ENCODE results near the gene RGS3.

The RGS3 gene

DNA sequence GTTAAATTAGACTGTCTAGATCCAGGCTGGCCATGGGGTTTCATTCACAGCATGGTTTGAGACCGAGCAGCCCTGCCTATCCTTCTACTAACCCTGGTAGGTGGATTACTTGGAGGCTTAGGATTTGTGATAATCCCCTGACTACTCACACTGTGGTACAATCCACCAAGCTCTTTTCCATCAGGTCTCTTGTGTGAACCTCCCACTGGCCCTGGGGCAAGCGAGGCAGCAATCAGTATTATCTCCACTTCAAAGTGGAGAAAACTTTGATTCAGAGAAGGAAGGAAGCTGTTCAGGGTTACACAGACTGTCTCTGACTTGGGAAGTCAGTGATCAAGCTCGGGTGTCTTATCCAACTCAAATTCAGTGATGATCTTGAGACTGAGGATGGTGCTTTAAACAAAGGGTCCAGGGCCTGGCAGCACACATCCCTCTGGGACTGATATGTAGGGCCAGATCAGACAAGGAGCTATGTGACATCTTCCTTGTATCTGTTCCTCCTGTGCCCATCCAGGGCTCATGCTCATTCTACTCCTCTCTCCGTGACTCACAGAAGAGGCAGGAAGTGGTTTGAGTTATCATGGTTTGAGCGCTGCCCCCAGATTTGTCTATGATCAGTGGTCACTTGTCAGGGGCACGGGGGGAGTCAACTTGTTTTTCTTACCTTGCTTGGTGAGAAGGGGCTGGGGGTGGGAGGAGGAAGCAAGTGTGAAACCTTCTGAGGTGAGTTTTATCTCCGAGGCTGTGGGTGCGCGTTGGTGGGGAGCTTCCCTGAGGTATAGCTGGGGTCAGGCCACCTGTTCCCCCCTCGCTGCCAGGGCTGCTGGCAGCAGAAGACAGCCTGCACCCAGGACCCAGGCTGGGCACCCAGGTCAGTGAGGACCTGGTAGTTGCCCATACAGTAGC, 48.6 kb downstream of the RGS3 start:
- no peak for DNase-seq (ENCODE audit: low spot score)

DNA sequence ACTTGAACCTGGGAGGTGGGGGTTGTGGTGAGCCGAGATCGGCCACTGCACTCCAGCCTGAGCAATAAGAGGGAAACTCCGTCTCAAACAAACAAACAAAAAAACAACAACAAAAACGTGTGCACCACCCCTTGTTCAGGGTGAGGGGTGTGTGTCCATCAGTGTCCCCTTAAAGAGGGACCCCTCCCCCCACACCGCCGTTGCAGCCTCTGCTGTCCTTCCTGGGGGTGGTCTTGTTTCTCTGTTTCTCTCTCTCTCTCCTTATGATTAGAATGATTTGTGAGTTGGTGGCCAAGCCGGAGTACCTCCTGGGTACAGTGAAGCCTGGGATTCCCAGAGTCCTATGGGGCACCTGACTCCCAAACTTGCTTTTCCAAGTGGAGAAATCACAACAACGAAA, 49.6 kb downstream of the RGS3 start:
- no peak for DNase-seq (ENCODE audit: low spot score)

DNA sequence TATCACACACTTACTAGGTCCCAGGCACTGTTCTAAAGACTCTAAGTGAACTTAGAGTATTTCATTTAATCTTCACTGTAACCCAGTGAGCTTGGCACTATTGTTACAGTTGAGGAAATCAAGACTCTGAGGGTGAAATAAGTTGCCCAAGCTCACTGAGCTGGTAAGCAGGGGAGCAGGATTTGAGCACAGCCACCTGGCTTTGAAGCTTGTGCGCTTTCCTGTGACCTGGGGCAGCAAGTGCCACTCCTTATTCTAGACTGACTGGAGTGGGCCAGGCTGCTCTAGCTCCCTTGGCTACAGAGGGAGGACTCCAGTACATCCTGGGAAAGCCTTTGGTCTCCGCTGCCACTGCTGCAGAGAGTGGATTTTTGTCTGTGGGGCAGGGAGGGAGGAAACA, 50.0 kb downstream of the RGS3 start:
- no peak for DNase-seq (ENCODE audit: low spot score)

DNA sequence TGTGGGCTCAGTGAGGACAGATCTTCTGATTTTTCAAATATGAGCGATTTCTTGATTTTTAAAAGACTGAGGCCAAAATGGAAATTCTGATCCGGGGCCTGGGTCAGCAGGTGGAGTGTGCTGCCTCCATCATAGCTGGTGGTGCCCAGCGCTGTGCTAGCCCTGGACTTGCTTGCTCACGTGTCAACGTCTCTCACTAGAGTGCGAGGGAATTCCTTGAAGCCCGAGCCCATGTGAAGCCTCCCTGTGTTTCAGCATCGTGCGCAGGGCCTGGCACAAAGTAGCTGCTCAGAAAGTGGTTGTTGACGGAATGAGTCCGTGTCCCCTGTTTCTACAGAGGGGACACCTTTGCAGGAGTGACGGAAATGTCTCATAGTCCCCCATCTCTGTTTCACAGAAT, 50.5 kb downstream of the RGS3 start:
- no peak for DNase-seq (ENCODE audit: low spot score)

- no peak for DNase-seq (ENCODE audit: low spot score)
These were observed 51.2 kb downstream of the RGS3 start for GRCh38 chr9:113514748-113515147.

DNA sequence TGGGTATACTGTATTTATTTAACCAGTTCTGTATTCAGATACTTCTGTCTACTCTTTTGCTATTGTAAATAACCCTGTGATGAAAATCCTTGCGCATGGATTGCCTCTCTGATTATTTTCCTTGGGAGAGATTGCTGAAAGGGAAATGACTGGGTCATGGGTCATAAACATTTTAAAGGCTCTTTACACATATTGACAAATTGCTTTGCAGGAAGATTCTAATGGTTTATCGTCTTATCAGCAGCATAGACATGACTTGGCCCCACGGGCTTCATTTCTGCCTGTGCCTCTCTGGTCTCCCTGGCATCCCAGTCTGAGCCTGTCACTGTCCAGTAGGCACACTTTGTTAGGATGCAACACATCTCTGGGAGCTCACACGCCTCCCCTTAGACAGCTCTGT, 52.3 kb downstream of the RGS3 start:
- DNase-seq (ENCODE audit: low spot score) = no peak

- DNase-seq (ENCODE audit: low spot score) = no peak
These were observed 53.5 kb downstream of the RGS3 start for GRCh38 chr9:113516840-113517577.

GRCh38 chr9:113519426-113520108, 56.0 kb downstream of the RGS3 start:
- DNase-seq (ENCODE audit: low spot score) = no peak

DNA sequence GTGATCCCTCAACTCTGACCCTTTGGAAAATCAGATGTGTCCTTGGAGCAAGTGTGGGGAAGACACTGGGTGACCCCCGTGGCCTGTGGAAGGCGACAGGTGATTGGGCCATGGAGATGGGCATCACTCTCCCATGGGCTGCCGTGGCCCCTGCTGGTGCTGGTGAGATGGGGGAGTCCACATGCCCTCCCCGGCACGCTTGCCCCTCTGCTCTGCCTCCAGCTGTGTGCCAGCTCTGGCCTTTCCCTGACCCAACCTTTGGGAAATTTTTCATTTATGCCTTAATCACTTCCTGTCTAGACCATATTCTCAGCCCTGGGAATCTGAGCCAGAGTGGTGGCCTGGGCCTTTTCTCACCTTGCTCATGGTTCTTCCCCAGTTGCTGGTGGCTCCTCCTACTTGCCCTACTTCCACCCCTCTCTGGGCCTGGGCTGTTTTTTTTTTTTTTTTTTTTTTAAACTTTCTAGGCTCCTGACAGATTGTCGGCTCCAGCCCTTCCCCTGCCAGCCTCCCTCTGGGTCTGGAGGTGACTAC, 56.6 kb downstream of the RGS3 start:
- no peak for DNase-seq (ENCODE audit: low spot score)

DNA sequence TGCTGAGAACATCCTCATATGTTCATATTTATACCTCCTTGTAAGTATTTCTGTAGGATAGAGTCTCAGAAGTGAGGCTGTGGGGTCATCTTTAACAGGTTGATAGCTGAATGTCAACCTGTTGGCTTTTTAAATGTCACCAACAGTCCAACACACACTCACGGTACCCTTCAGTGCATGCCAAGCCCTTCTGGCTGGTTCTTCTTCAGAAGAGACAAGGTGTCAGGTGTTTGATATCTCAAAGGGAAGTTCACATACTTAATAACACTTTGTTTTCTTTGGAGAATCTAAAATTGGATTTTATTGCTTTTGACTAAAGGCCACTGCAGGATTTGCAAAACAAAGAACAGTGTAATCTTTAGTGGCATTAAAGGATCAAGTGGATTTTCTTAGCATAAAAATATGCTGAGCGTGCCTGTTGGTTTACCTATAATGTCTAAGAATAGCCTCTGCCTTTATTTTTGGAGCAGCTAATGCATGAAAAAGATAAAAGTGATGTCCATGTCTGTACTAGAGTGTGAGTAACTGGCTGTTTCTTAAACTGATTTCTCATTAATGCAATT, 58.2 kb downstream of the RGS3 start:
- no peak for DNase-seq (ENCODE audit: low spot score)

GRCh38 chr9:113522419-113522818, 58.9 kb downstream of the RGS3 start:
- DNase-seq (ENCODE audit: low spot score) = no peak

GRCh38 chr9:113522858-113523257, 59.3 kb downstream of the RGS3 start:
- no peak for DNase-seq (ENCODE audit: low spot score)

DNA sequence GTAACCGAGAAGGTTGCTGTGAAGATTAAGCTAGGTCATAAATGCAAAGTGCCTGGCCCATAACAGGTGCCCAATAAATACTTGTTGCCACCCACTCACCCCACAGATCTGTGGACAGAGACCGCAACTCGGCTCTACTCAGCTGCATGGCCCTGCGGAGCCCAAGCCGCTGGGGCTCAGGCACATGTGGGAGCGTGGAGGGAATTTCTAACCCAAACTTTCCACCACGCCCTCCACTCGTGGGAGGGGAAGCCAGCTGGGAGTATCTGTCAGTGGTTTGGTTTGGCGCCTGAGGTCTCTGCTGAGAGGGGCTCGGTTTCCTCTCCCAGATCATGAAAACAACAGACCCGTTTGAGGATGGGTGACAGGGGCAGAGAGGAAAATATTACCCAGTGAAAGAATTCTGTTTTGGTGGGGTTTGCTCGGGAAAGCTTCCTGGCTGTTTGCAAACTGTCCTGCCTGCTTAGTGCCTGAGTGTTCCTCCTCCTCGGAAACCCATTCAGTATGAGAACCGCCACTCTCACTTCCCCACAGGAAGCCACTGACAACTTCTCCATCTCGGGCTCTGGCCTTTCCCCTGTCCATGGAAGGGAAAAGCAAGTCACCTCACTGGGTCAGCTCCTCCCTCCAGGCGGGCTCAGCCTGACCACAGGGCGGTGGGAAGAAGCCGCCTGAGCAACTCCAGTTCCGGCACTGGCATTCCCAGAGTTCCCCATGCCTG, 60.1 kb downstream of the RGS3 start:
- no peak for DNase-seq (ENCODE audit: low spot score)

- DNase-seq (ENCODE audit: low spot score) = no peak
These were observed 60.9 kb downstream of the RGS3 start for GRCh38 chr9:113524468-113524867.

DNA sequence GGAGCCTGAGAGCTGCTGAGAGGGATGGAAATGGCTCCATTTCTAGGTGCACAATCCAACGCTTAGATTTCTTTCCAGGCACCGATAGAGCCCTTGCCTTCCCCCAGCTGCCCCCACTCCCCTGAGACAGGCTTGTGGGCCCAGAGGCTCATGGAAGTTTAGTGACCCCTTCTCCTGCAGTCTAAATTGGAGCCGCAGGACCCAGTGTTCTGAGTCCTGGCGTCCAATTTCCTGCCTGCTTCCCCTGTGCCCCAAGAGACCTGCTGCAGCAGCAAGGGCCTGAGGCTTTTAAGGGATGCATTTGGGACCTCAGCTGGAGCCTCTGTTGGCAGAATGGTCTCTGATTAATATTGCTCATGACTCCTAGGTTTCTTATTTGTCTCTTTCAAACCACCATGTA, 61.7 kb downstream of the RGS3 start:
- DNase-seq (ENCODE audit: low spot score) = no peak

DNA sequence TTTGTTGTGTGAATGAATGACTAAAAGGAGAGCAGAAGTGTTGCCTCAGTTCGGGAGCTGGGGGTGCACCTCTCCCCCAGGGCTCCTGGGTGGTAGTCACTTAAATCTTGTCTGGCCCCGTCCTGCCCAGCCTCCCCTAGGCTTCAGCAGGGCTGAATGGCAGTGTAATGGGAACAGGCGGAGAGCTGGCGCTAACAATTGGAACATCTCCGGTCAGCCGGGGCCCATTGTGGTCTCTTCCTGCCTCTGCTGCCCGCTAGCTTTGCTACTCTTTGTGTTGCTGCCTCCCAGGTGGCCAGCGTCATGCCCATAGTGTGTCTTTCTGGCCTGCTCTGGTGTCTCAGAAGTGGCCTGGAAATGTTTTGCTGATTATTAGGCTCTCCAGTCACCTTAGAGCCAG, 62.3 kb downstream of the RGS3 start:
- no peak for DNase-seq (ENCODE audit: low spot score)

GRCh38 chr9:113526231-113526746, 62.8 kb downstream of the RGS3 start:
- no peak for DNase-seq (ENCODE audit: low spot score)

GRCh38 chr9:113526841-113527240, 63.3 kb downstream of the RGS3 start:
- DNase-seq (ENCODE audit: low spot score) = peak; percentile 17

DNA sequence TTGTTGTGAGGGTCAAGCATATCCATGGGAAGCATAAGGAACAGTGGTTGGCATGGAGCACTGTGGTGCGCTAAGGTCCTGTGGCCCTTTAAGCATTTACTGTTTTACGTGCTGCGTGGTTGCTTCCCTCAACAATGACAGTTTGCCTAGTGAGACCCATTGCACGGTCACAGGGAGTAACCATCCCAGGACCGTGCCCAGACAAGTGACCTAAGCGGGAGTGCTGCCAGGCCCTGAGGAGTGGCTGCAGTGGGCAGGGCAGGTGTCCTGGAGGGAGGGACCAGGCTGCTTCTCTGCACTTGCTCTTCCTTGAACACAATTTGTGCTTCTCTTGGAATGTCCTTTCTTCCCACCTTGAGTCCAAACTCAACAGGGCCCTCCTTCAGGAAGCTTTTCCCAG, 64.6 kb downstream of the RGS3 start:
- no peak for DNase-seq (ENCODE audit: low spot score)

DNA sequence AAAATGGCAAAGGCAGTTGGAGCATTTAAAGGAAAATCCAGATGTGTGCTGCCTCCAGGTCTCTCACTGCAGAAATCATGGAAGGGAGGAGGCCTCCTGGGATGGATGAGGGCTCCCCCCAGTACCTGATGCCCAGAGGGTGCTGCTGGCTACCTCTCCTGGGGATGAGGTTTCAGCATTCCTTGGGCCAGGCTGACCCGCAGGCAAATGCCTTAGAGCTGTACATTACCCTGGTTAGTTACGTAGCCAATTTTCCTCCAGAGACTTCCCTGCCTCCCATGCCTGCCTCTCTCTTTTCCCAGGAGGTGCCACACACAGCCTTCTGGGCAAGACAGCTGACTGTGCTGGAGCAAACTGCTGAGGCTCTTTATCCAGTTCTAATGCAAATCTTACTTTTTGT, 65.3 kb downstream of the RGS3 start:
- DNase-seq (ENCODE audit: low spot score) = no peak

DNA sequence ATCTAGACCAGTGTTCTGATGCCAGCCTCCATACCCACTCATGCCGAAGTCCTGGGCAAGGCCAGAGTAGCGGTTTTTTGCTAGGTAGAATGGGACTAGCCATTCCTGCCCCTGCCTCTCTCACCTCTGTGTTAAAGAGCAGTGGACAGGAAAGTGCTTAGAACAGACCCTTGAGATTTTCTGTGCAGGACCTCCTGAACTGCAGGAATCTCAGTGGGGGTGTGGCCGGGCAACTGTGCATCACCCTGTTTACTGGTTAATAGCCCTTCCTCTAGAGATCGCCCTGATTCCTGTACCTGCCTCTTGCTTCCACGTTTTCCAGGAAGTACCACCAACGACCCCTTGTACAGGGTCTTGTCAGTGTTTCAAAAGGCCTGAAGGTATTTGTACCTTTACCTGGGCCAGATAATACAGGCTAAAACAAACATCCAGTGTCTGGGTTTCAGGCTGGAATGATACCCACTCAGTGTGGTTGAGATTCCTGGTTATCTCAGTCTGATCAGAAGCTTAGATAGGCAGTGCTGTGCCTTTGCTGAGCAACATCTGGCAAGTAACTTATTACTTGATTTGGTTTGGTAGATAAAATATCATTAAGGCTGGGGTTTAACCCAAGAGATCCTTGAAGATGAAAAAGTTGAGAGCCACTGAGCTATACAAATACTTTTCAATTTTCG, 65.9 kb downstream of the RGS3 start:
- no peak for DNase-seq (ENCODE audit: low spot score)
